Tibial nerve (tissue), 3 donors: ENCODE data around the gene PSG1.
"Not testable (repeated sequence)": the region's sequence is repeated elsewhere in the genome, so short reads cannot be mapped to it uniquely, and the experiment has no call there.

Experiments
- POLR2A ChIP-seq, 2 donors: fragments of 450-650 bp; IDR thresholded peaks; one replicate each; pipeline ENCODE4 v1.6.1; 2017; ENCODE audit warnings: antibody characterized with exemption in 2 of 2, mild to moderate bottlenecking in 2 of 2, moderate library complexity in 2 of 2
- TF ChIP-seq, protein P1 (sequence below), 5 experiments: fragments of 200-600 bp in 3 of 5; fragments of 450-650 bp in 2 of 5; sonication (generic) in 3 of 5; IDR thresholded peaks; one replicate each; pipeline ENCODE4 v1.5.1; 2016 to 2019; ENCODE audit warnings: antibody characterized with exemption in 5 of 5, mild to moderate bottlenecking in 3 of 5, moderate library complexity in 2 of 5

DNA sequence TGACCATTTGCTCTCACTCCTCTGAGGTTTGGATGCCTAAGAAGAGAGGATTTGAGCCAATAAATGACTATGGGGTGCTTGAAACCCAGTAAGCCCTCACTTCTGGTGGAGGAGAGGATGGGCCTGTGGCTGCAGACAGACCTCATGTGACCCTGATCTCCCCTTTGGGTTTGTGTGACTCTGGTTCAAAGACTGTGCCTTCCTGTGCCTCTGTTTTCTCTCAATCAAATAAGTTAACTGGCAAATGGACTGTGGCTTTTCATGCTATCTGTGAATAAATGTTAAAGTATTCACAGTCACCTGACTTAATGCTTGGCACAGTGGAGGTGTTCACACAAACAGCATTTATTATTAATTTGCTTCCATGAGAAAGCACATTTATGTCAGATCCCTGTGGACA is 26.7 kb downstream of the PSG1 start:
- TF ChIP-seq, protein P1, sequence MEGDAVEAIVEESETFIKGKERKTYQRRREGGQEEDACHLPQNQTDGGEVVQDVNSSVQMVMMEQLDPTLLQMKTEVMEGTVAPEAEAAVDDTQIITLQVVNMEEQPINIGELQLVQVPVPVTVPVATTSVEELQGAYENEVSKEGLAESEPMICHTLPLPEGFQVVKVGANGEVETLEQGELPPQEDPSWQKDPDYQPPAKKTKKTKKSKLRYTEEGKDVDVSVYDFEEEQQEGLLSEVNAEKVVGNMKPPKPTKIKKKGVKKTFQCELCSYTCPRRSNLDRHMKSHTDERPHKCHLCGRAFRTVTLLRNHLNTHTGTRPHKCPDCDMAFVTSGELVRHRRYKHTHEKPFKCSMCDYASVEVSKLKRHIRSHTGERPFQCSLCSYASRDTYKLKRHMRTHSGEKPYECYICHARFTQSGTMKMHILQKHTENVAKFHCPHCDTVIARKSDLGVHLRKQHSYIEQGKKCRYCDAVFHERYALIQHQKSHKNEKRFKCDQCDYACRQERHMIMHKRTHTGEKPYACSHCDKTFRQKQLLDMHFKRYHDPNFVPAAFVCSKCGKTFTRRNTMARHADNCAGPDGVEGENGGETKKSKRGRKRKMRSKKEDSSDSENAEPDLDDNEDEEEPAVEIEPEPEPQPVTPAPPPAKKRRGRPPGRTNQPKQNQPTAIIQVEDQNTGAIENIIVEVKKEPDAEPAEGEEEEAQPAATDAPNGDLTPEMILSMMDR (IDR thresholded peaks at IDR 0.05), result not testable (repeated sequence)
- TF ChIP-seq POLR2A (IDR thresholded peaks at IDR 0.05), result not testable (repeated sequence)
